GM23338 (cell line): ENCODE measurements around the gene TMEM201. TPM values are rescaled to one million over a fixed set of nuclear protein-coding genes. Genes with fewer than 3 reads are reported as not detected.

Source experiments
- ATAC-seq: fragments of 200-7000 bp; cut with Tn5 transposase; 3 replicates; pipeline ENCODE4 v1.9.1; 2020
- DNase-seq: peaks from one replicate; pipeline ENCODE4 v3.0.0-alpha.2; 2015; ENCODE audit warnings: low spot score
- H2AFZ ChIP-seq: fragments of 200-600 bp; sonication (generic); 2 replicates; pipeline ENCODE4 v1.8.0; 2016; ENCODE audit warnings: antibody characterized with exemption, mild to moderate bottlenecking, moderate library complexity
- H3F3A ChIP-seq: fragments of 200-600 bp; sonication (generic); replicated peaks from 2 replicates; pipeline ENCODE4 v1.8.0; 2017; ENCODE audit warnings: antibody characterized with exemption, mixed run types, low read depth
- H3K27ac ChIP-seq: fragments of 200-600 bp; sonication (generic); 2 replicates; pipeline ENCODE4 v1.6.1; 2016; ENCODE audit warnings: low read depth
- H3K27me3 ChIP-seq: fragments of 200-600 bp; sonication (generic); 2 replicates; pipeline ENCODE4 v1.8.0; 2016; ENCODE audit warnings: mild to moderate bottlenecking, mixed run types, moderate library complexity; ENCODE audit not compliant: insufficient read depth
- H3K36me3 ChIP-seq: fragments of 200-600 bp; sonication (generic); 2 replicates; pipeline ENCODE4 v1.8.0; 2016; ENCODE audit warnings: mild to moderate bottlenecking; ENCODE audit not compliant: insufficient read depth
- H3K4me1 ChIP-seq: fragments of 200-600 bp; sonication (generic); 2 replicates; pipeline ENCODE4 v1.8.0; 2016; ENCODE audit warnings: mild to moderate bottlenecking, moderate library complexity; ENCODE audit not compliant: insufficient read depth
- H3K4me2 ChIP-seq: fragments of 200-600 bp; sonication (generic); 2 replicates; pipeline ENCODE4 v1.7.1; 2017; ENCODE audit warnings: mixed run types
- H3K4me3 ChIP-seq: fragments of 200-600 bp; sonication (generic); 2 replicates; pipeline ENCODE4 v1.6.1; 2016; ENCODE audit warnings: mixed run types
- H3K79me2 ChIP-seq: fragments of 200-600 bp; sonication (generic); replicated peaks from 2 replicates; pipeline ENCODE4 v1.8.0; 2017; ENCODE audit warnings: mild to moderate bottlenecking; ENCODE audit not compliant: insufficient read depth
- H3K9me2 ChIP-seq: fragments of 200-600 bp; sonication (generic); 2 replicates; pipeline ENCODE4 v1.8.0; 2017; ENCODE audit not compliant: insufficient read depth
- H4K20me1 ChIP-seq: fragments of 200-600 bp; sonication (generic); replicated peaks from 2 replicates; pipeline ENCODE4 v1.8.0; 2017; ENCODE audit warnings: mild to moderate bottlenecking; ENCODE audit not compliant: insufficient read depth
- H3K27ac Mint-ChIP-seq: 2 replicates; pipeline ENCODE4 v1.8.0; 2020; ENCODE audit warnings: inconsistent platforms, mild to moderate bottlenecking, moderate library complexity, mixed read lengths
- H3K27me3 Mint-ChIP-seq: 3 replicates; pipeline ENCODE4 v1.8.0; 2022; ENCODE audit warnings: low read depth, mild to moderate bottlenecking, moderate library complexity, mixed read lengths, inconsistent platforms; ENCODE audit not compliant: insufficient read depth, poor library complexity
- H3K36me3 Mint-ChIP-seq: 3 replicates; pipeline ENCODE4 v1.8.0; 2021; ENCODE audit warnings: low read depth, mild to moderate bottlenecking, inconsistent platforms, moderate library complexity, mixed read lengths
- H3K4me1 Mint-ChIP-seq: 3 replicates; pipeline ENCODE4 v1.8.0; 2020; ENCODE audit warnings: mild to moderate bottlenecking, inconsistent platforms, mixed read lengths
- H3K4me3 Mint-ChIP-seq: 3 replicates; pipeline ENCODE4 v1.8.0; 2021; ENCODE audit warnings: moderate library complexity, mild to moderate bottlenecking, inconsistent platforms, mixed read lengths
- H3K9me3 Mint-ChIP-seq: 3 replicates; pipeline ENCODE4 v1.8.0; 2020; ENCODE audit warnings: moderate library complexity, mild to moderate bottlenecking, inconsistent platforms, mixed read lengths
- CREB1 ChIP-seq: fragments of 250-450 bp; sonication (Bioruptor Pico); IDR thresholded peaks from 2 replicates; pipeline ENCODE4 v1.5.0; 2020; ENCODE audit warnings: low read depth, mild to moderate bottlenecking, moderate library complexity
- EZH2 ChIP-seq: fragments of 200-600 bp; sonication (generic); IDR thresholded peaks from one replicate; pipeline ENCODE4 v1.8.0; 2017; ENCODE audit warnings: antibody characterized with exemption, mild to moderate bottlenecking, low read depth; ENCODE audit not compliant: unreplicated experiment
- EZH2phosphoT487 ChIP-seq: fragments of 200-600 bp; sonication (generic); IDR thresholded peaks from one replicate; pipeline ENCODE4 v1.8.1; 2018; ENCODE audit warnings: antibody characterized with exemption; ENCODE audit not compliant: unreplicated experiment
- ZNF331 ChIP-seq: fragments of 250-450 bp; sonication (Bioruptor Pico); IDR thresholded peaks from 2 replicates; pipeline ENCODE4 v1.5.0; 2020; ENCODE audit warnings: low read depth, mild to moderate bottlenecking, moderate library complexity
- ZNF462 ChIP-seq: fragments of 250-450 bp; sonication (Bioruptor Pico); IDR thresholded peaks from 2 replicates; pipeline ENCODE4 v1.5.0; 2020; ENCODE audit warnings: mild to moderate bottlenecking, moderate library complexity
- polyA plus RNA-seq: library from polyadenylated mRNA; unstranded; fragments of >200 nt; fragmentation: Nextera tagmentation; extraction: Ambion mirVana; gene quantifications from 2 replicates; pipeline ENCODE4 v1.2.1, GENCODE V29; 2016
- total RNA-seq: library from RNA; depleted of rRNA; stranded (reverse); fragments of >200 nt; shearing (Covaris generic); gene quantifications from 2 replicates; pipeline ENCODE4 v1.2.3, GENCODE V29; 2014

The TMEM201 gene
- total and polyA plus RNA-seq, 2 experiments from 2014 or later, result 11.6 to 27.2 TPM

DNA sequence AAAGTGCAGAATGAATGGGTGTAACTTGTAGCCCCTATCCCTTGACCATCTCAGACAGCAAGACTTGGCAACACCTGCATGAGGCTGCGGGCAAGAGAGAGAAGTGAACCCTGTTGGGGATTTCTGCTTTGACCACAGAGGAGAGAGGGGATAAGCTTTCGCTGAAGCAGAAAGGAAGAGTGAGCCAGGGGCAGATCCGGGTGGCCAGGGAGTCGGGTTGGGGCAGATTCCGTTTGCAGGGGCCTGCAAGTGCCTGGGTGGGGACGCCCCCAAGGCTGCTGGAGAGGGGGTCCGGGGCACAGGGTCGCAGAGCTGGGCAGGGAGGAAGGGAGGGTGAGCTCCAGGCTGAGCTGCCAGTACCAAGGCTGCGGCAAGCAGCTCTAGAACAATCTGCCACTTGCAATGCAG is 37.5 kb downstream of the TMEM201 start:
- no peaks in the 10 kb centered on the region for H3F3A ChIP-seq
- no peak overlapping the region for H3K4me2 ChIP-seq
- peaks cover 9% of the 10 kb centered on the region; the same call in 2 of the 3 replicates for H3K4me1 Mint-ChIP-seq
- H3K27me3 Mint-ChIP-seq, result peaks cover 22% of the 10 kb centered on the region
- DNase-seq, result no peak
- H3K36me3 Mint-ChIP-seq, result no peaks in the 10 kb centered on the region; the same call in 2 of the 3 replicates
- H3K27me3 ChIP-seq, result peaks cover 4% of the 10 kb centered on the region; the same call in 1 of the 2 replicates
- no peak overlapping the region for H3K4me3 Mint-ChIP-seq
- no peaks in the 10 kb centered on the region for H3K9me2 ChIP-seq
- H2AFZ ChIP-seq, result 0 out of 2 replicates have a peak overlapping the region, but pooled peaks have one; percentile 23
- no peaks in the 10 kb centered on the region for H3K79me2 ChIP-seq
- H4K20me1 ChIP-seq, result no peaks in the 10 kb centered on the region
- H3K4me1 ChIP-seq, result no peaks in the 10 kb centered on the region
- no peak overlapping the region for H3K27ac Mint-ChIP-seq
- H3K36me3 ChIP-seq, result no peaks in the 10 kb centered on the region
- H3K27ac ChIP-seq, result no peak overlapping the region
- no peak for ATAC-seq
- H3K4me3 ChIP-seq, result no peak overlapping the region
- H3K9me3 Mint-ChIP-seq, result 0 out of 3 replicates have a peak, but pooled peaks cover 2% of the 10 kb centered on the region
- TF ChIP-seq EZH2, result no peak
- no peak for TF ChIP-seq EZH2phosphoT487
- no peak for TF ChIP-seq ZNF462
- TF ChIP-seq ZNF331 (CRISPR knock-in tag), result no peak
- no peak for TF ChIP-seq CREB1 (CRISPR knock-in tag)
